Amygdala (tissue), 56 donors: ENCODE data around the gene MAPK12.

Experiments
- DNase-seq, 56 donors: peaks; one replicate each; lab custom pipeline; 2025; lab: John Stamatoyannopoulos, UW

The MAPK12 gene

DNA sequence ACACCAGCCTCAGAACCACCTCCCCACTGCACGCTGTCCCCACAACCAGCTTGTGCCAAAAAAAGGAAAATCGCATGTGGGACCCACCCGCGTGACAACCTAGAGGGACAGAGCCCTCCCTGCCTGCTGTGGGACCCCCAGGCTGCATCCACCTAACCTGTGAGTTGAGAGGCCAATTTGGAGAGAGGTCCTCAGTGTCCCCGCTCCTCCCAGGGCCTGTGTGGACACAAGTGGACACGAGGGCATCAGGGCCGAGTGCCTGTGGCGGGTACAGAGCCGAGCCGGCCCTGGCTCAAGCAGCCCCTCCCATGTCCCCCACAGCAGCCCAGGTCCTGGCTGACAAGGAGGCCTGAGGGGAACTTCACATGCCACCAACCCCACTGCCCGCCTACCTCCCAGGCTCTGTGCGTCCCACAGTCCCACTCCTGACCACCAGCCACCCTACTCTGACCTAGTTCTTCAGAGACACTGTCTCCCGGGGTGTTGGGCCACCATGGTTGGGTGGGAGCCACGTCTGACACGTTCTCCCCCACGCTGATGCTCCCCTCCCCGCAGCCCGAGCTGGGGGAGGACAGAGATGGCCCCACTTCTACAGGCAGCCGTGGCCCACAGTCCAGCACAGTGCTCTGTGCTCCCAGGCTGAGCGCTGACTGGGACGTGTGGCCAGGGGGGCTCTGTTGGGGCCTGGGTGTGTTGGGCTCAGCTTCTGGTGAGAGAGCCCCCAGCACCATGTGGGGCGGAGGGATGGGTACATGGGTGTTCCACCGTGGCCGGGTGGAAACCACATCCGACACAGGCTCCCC is 41.5 kb downstream of the MAPK12 start:
- DNase-seq: no peak

- DNase-seq: peak in 16 of 56 donors; percentile 25 to 77 (median 34)
Observed at GRCh38 chr22:50218996-50219727, 42.3 kb downstream of the MAPK12 start.

- no peak for DNase-seq
Observed at GRCh38 chr22:50218153-50218995, 43.1 kb downstream of the MAPK12 start.

DNA sequence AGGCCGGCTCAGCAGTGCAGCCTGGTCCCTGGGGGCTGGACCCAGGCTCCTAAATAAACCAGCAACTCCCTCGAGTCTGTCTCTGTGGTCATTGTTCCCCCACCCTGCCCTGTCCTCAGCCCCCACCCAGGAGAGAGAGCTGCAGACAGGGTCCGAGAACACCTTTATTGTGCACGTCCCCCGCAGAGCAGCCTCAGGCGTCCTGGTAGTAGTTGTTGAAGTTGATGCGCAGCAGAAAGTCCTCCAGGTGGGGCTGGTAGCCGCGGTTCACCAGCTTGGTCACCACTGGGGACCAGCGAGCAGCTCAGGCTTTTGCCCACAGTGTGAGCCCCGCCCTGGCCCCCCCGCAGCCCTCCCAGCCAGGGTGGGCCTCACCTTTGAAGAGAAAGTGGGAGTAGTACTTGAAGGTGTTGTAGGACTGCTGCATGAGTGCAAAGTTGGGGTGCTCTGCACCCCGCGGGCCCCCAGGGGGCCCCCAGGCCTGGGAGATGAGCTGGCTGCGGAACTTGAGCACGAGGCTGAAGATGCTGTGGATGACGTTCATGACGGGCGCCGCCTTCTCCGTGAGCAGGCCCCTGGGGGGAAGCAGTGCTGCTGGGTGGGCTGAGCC is 43.8 kb downstream of the MAPK12 start:
- no peak for DNase-seq

GRCh38 chr22:50216684-50217520 is 44.6 kb downstream of the MAPK12 start:
- no peak for DNase-seq

DNA sequence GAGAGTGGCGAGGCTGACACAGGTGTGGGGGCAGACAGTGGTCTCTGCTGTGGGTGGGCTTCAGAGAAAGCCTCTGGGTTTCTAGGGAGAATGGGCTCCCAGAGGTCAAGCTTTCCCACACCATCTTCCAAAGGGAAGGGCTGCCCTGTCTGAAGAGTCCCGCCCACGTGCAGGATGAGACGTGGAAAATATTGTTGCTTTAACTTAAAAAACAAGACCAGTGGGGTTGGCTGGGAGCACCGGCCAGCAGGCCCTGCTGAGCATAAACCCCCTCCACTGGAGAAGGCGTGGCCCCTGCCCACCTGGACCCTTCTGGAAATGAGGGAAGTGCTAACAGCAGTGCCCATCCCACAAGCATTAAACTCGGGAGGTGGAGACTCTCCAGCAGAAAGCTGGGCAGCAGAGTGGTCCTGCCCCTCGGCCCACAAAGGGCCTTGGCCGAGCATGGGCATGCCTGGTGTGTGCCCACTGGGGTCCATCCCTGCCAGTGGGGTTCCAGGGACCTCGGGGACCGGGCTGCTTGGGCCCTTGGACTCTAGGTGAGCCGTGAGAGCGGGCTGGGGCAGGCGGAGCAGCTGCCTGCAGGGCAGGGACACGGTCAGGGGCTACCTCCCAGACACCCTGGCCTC is 45.3 kb downstream of the MAPK12 start:
- DNase-seq: no peak

DNA sequence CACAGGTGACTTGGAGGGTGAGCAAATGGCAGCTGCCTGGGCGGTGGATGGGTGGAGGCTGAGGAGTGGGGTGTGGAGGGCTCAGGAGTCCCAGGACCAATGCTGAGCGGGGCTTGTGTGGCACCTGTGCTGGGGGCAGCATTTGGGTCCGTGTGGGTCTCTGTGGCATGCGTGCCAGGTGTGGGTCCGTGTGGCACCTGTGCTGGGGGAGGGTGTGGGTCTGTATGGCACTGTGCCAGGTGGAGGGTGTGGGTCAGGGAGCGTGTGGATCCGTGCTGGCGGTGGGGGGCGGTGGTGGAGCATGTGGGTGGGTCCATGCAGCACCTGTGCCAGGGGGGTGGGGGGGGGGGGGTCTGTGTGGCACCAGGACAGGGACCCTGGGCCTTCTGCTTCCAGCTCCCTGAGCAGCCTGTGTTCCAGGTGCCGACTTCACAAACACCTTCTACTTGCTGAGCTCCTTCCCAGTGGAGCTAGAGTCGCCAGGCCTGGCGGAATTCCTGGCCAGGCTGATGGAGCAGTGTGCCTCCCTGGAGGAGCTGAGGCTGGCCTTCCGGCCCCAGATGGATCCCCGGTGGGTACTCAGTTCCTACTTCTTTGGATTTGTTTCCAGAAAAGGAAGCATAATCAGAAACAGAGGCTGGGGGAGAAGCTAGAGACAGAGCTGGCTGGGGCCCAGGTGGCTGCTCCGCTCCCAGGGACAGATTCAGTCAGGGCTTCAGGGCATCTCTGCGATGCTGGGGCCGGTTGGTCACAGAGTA is 46.0 kb downstream of the MAPK12 start:
- DNase-seq: no peak

- DNase-seq: no peak
Observed at GRCh38 chr22:50213263-50213662, 48.2 kb downstream of the MAPK12 start.

DNA sequence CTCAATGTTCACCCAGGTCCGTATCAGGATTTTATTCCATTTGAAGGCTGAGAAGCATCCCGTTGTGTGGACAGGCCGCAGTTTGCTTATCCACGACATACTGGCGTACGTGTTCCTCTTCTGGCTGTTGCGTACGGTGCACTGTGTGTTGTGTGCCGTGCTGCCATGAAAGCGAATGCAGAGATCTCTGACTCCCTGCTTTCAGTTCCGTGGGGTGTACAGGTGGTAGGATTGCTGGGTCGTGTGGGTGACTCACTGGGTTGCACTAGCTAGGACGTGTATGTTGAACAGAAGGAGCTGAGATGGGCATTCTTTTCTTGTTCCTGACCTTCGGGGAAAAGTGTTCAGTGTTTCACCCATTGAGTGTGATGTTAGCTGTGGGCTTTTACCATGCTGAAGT is 50.3 kb downstream of the MAPK12 start:
- DNase-seq: no peak

DNA sequence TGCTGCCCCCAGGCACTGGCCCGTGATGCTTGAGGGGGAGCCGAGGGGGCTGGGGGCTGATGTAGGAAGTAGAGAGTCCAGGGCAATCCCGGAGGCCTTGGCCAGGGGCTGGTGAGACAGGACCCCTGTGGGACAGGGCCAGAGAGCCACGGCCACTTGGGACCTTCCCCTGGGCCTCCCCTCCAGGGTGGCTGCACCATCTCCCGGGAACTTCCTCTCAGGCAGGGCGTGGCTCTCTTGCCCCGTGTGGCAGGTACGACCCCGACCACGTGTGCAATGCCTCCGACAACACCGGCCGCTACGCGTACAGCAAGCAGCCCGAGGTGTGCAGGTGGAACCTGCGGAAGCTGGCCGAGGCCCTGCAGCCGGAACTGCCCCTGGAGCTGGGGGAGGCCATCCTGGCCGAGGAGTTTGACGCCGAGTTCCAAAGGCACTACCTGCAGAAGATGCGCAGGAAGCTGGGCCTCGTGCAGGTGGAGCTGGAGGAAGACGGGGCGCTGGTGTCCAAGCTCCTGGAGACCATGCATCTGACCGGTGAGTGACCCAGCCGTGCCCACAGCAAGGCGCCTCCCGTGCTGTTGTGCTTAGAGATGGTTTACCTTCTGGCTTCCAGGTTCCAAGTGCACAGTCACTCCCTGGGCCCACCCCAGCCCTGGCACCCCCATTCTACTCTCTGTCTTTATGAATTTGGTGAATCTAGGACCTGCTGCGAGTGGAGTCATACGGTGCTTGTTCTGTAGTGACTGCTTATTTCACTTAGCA is 50.9 kb downstream of the MAPK12 start:
- no peak for DNase-seq

DNA sequence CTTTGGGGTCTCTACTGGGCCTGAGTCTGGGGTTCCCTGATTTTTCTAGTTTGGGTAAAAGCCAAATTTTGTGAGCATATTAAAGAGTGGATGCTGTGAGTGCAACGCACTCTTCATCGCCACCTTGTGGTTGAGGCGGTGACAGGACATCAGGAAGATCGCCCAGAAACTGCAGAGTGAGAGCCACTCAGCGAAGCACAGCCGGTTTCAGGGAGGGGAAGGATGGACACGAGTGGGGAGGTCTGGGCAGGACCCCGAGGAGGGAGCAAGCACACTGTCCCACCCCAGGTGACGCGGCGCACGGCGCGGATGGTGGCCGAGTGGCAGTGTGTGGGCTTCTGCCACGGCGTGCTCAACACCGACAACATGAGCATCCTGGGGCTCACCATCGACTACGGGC is 51.6 kb downstream of the MAPK12 start:
- DNase-seq: peak in 23 of 56 donors; percentile 18 to 75 (median 39)

- no peak for DNase-seq
Observed at GRCh38 chr22:50208939-50209892, 52.3 kb downstream of the MAPK12 start.

DNA sequence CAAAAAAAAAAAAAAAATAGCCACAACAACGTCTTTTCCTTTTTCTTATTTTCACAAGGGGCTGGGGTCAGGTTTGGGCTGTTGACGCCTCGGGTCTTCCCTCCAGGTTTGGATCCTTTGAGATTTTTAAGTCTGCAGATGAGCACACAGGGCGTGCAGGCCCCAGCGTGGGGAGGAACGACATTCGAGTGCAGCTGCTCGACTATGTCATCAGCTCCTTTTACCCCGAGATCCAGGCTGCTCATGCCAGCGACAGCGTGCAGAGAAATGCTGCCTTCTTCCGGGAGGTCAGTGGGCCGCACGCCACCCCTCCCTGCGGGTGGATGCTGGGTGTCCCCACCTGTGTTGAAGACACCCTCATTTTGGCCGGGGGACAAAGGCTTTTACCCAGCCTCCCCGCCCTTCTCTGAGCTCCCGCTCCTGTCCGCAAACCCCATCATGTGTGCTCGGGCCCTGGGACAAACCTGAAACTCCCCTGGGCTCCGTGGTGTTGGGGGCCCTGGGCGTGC is 53.0 kb downstream of the MAPK12 start:
- DNase-seq: no peak

DNA sequence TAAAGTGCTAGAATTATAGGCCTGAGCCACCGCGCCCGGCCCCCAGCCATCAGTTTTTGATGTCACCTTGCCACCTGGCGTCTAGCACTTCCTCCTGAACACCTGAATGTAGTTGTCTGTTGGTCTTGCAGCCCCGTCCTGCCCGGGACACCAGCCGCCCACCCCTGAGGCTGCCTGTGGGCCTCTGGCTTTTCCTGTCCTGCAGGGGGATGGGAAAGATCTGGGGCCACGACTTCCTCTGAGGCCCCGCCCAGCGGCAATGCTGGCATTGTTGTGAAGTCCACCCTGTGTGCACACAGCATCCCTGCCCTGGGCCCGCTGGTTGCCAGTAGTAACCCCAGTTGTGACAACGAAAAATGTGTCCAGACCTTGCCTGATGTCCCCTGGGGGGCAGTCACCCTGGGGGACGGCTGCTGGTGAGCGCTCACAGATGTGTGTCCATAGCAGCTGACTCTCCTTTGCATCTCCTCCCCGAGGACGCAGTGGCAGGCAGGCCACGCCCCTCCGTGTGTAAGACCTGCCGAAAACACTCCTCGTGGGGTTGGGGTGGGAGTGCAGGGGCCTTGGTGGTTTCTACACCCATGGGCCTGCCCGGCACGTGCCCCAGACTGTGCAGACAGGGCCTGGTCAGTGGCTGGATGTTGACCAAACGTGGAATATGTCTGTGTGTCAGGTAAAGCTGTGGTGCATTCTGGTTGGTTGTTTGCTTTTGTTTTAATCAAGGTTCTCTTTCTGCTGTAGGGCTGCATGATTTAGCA is 53.9 kb downstream of the MAPK12 start:
- DNase-seq: no peak

DNA sequence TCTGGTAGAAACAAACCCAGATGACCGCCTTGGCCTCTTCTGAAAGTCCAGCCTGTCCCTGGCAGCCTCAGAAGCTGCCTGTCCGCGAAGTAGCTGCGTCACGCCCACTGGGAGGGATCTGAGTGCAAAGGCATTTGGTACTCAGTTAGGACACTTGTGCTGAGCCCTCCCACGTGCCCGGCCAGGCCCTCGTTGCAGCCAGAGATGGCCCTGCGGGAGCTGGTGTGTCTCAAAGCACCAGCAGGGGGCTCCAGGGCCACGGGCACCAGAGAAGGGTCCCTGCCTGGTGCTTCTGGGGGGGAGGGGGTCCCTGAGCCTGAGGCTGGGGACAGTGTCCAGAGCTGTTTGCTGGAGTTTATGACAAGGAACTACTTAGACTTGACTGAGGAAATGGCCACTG is 54.9 kb downstream of the MAPK12 start:
- peak in 8 of 56 donors; percentile 30 to 60 (median 44) for DNase-seq
